Activated CD8-positive, alpha-beta memory T cell treated with anti-CD3 and anti-CD28 coated beads, Interleukin-2, amount 50 U/mL, for 4 hours (primary cell): Measurements from ENCODE around the gene CEP170B.
"Not testable (repeated sequence)": the region's sequence is repeated elsewhere in the genome, so short reads cannot be mapped to it uniquely, and the experiment has no call there.

Experiments
- DNase-seq: peaks from one replicate; pipeline ENCODE4 v3.0.0-alpha.2; 2020

CEP170B gene

GRCh38 chr14:104879983-104880565 is 15.0 kb downstream of the CEP170B start:
- no peak for DNase-seq

- no peak for DNase-seq
These were observed 15.6 kb downstream of the CEP170B start for GRCh38 chr14:104880584-104881210.

- DNase-seq, result no peak
These were observed 16.4 kb downstream of the CEP170B start for GRCh38 chr14:104881369-104881979.

- DNase-seq, result no peak
These were observed 17.4 kb downstream of the CEP170B start for GRCh38 chr14:104882325-104882973.

- DNase-seq, result no peak
These were observed 18.1 kb downstream of the CEP170B start for GRCh38 chr14:104882991-104883660.

- DNase-seq, result peak; percentile 11
These were observed 18.8 kb downstream of the CEP170B start for GRCh38 chr14:104883681-104884361.

GRCh38 chr14:104884381-104884780 is 19.3 kb downstream of the CEP170B start:
- peak; percentile 13 for DNase-seq

- peak; percentile 13 for DNase-seq
These were observed 20.2 kb downstream of the CEP170B start for GRCh38 chr14:104885031-104885972.

GRCh38 chr14:104885973-104886689 is 21.1 kb downstream of the CEP170B start:
- DNase-seq, result peak; percentile 11

- DNase-seq, result peak; percentile 12
These were observed 21.9 kb downstream of the CEP170B start for GRCh38 chr14:104886690-104887622.

- DNase-seq, result peak; percentile 13
These were observed 22.8 kb downstream of the CEP170B start for GRCh38 chr14:104887623-104888488.

- DNase-seq, result peak; percentile 12
These were observed 23.7 kb downstream of the CEP170B start for GRCh38 chr14:104888489-104889374.

GRCh38 chr14:104889375-104889757 is 24.3 kb downstream of the CEP170B start:
- DNase-seq, result no peak

- DNase-seq, result not testable (repeated sequence)
These were observed 25.2 kb downstream of the CEP170B start for GRCh38 chr14:104890292-104890691.

- no peak for DNase-seq
These were observed 26.1 kb downstream of the CEP170B start for GRCh38 chr14:104891121-104891551.

GRCh38 chr14:104891664-104892530 is 26.8 kb downstream of the CEP170B start:
- peak; percentile 13 for DNase-seq
